HEK293 (cell line): ENCODE measurements around the gene QRICH1.

Source experiments
- CTCF ChIA-PET: fragments of 350-600 bp; formaldehyde crosslinking; extraction: SDS; loops from one replicate; lab custom pipeline; 2021; ENCODE audit warnings: antibody characterized with exemption; lab: Yijun Ruan, JAX
- POLR2A ChIA-PET: fragments of 300-600 bp; formaldehyde crosslinking; extraction: SDS; loops from one replicate; lab custom pipeline; 2020; ENCODE audit warnings: antibody characterized with exemption, inconsistent platforms; lab: Yijun Ruan, JAX
- H3K27ac ChIP-seq: fragments of 200-500 bp; sonication (Bioruptor generic); 2 replicates; pipeline ENCODE4 v1.5.1; 2014; ENCODE audit warnings: low read depth, low read length, control low read depth, inconsistent platforms; ENCODE audit errors: extremely low read depth
- H3K36me3 ChIP-seq, 2 experiments: fragments of 200-500 bp in 1 of 2; sonication (Bioruptor generic) in 1 of 2; 1 replicate in 1 of 2; 2 replicates in 1 of 2; pipeline ENCODE4 v1.5.1; 2014 to 2017; ENCODE audit warnings: inconsistent platforms in 2 of 2, low read length in 2 of 2; ENCODE audit not compliant: control insufficient read depth in 2 of 2, insufficient read depth in 1 of 2
- H3K4me1 ChIP-seq: fragments of 200-500 bp; sonication (Bioruptor generic); 2 replicates; pipeline ENCODE4 v1.5.1; 2014; ENCODE audit warnings: mild to moderate bottlenecking, low read length, inconsistent platforms; ENCODE audit not compliant: control insufficient read depth, insufficient read depth
- H3K4me3 ChIP-seq: 2 replicates; pipeline ENCODE4 v1.5.1; 2011; ENCODE audit warnings: low read depth, mild to moderate bottlenecking, control low read depth, low read length, moderate library complexity
- H3K9me3 ChIP-seq: fragments of 200-500 bp; sonication (Bioruptor generic); 2 replicates; pipeline ENCODE4 v1.5.1; 2014; ENCODE audit warnings: low read depth, low read length, inconsistent platforms; ENCODE audit not compliant: control insufficient read depth, insufficient read depth
- BCL11A ChIP-seq: fragments of 450-650 bp; formaldehyde crosslinking; IDR thresholded peaks from 2 replicates; pipeline ENCODE4 v1.5.1; 2016; ENCODE audit warnings: low read depth, missing biosample characterization, missing genetic modification characterization
- GFI1B ChIP-seq: fragments of 450-650 bp; formaldehyde crosslinking; IDR thresholded peaks from 2 replicates; pipeline ENCODE4 v1.5.1; 2016; ENCODE audit warnings: missing biosample characterization, missing genetic modification characterization
- OVOL3 ChIP-seq: fragments of 450-650 bp; formaldehyde crosslinking; IDR thresholded peaks from 2 replicates; pipeline ENCODE4 v1.5.1; 2016; ENCODE audit warnings: missing biosample characterization, missing genetic modification characterization
- PBX3 ChIP-seq: sonication (generic); formaldehyde crosslinking; IDR thresholded peaks from 2 replicates; pipeline ENCODE4 v1.8.1; 2022; ENCODE audit warnings: mild to moderate bottlenecking, moderate library complexity, missing genetic modification reagents
- SP7 ChIP-seq: fragments of 450-650 bp; formaldehyde crosslinking; IDR thresholded peaks from 2 replicates; pipeline ENCODE4 v1.5.1; 2016; ENCODE audit warnings: missing biosample characterization, missing genetic modification characterization
- ZBTB20 ChIP-seq: fragments of 450-650 bp; formaldehyde crosslinking; IDR thresholded peaks from 2 replicates; pipeline ENCODE4 v1.5.1; 2016; ENCODE audit warnings: missing biosample characterization, missing genetic modification characterization
- ZBTB6 ChIP-seq: fragments of 450-650 bp; formaldehyde crosslinking; IDR thresholded peaks from 2 replicates; pipeline ENCODE4 v1.5.1; 2017; ENCODE audit warnings: missing biosample characterization, missing genetic modification characterization
- ZFP69B ChIP-seq: fragments of 450-650 bp; formaldehyde crosslinking; IDR thresholded peaks from 2 replicates; pipeline ENCODE4 v1.5.1; 2016; ENCODE audit warnings: missing biosample characterization, missing genetic modification characterization
- ZIC2 ChIP-seq: fragments of 450-650 bp; formaldehyde crosslinking; IDR thresholded peaks from 2 replicates; pipeline ENCODE4 v1.5.1; 2016; ENCODE audit warnings: missing biosample characterization, missing genetic modification characterization
- ZNF133 ChIP-seq: fragments of 450-650 bp; formaldehyde crosslinking; IDR thresholded peaks from 2 replicates; pipeline ENCODE4 v1.5.1; 2016; ENCODE audit warnings: missing biosample characterization, missing genetic modification characterization
- ZNF138 ChIP-seq: fragments of 450-650 bp; formaldehyde crosslinking; IDR thresholded peaks from 2 replicates; pipeline ENCODE4 v1.5.1; 2016; ENCODE audit warnings: missing biosample characterization, missing genetic modification characterization, borderline replicate concordance
- ZNF140 ChIP-seq: fragments of 450-650 bp; formaldehyde crosslinking; IDR thresholded peaks from 2 replicates; pipeline ENCODE4 v1.5.1; 2016; ENCODE audit warnings: missing biosample characterization, missing genetic modification characterization
- ZNF302 ChIP-seq: fragments of 450-650 bp; formaldehyde crosslinking; IDR thresholded peaks from 2 replicates; pipeline ENCODE4 v1.5.1; 2016; ENCODE audit warnings: missing biosample characterization, missing genetic modification characterization, low read depth
- ZNF311 ChIP-seq: fragments of 450-650 bp; formaldehyde crosslinking; IDR thresholded peaks from 2 replicates; pipeline ENCODE4 v1.5.1; 2017; ENCODE audit warnings: missing biosample characterization, missing genetic modification characterization, borderline replicate concordance
- ZNF350 ChIP-seq: fragments of 450-650 bp; formaldehyde crosslinking; IDR thresholded peaks from 2 replicates; pipeline ENCODE4 v1.5.0; 2017; ENCODE audit warnings: missing biosample characterization, mild to moderate bottlenecking, missing genetic modification characterization
- ZNF416 ChIP-seq: fragments of 450-650 bp; formaldehyde crosslinking; IDR thresholded peaks from 2 replicates; pipeline ENCODE4 v1.5.1; 2016; ENCODE audit warnings: missing biosample characterization, missing genetic modification characterization
- ZNF488 ChIP-seq: fragments of 450-650 bp; formaldehyde crosslinking; IDR thresholded peaks from 2 replicates; pipeline ENCODE4 v1.5.1; 2016; ENCODE audit warnings: missing biosample characterization, missing genetic modification characterization
- ZNF530 ChIP-seq: fragments of 450-650 bp; formaldehyde crosslinking; IDR thresholded peaks from 2 replicates; pipeline ENCODE4 v1.5.1; 2016; ENCODE audit warnings: low read depth, missing biosample characterization, missing genetic modification characterization
- ZNF600 ChIP-seq: fragments of 450-650 bp; formaldehyde crosslinking; IDR thresholded peaks from 2 replicates; pipeline ENCODE4 v1.5.1; 2016; ENCODE audit warnings: missing biosample characterization, missing genetic modification characterization
- ZNF645 ChIP-seq: fragments of 450-650 bp; formaldehyde crosslinking; IDR thresholded peaks from 2 replicates; pipeline ENCODE4; 2016; ENCODE audit warnings: missing biosample characterization, missing genetic modification characterization
- ZNF654 ChIP-seq: fragments of 450-650 bp; formaldehyde crosslinking; IDR thresholded peaks from 2 replicates; pipeline ENCODE4 v1.5.1; 2016; ENCODE audit warnings: low read depth, missing biosample characterization, missing genetic modification characterization
- ZNF677 ChIP-seq: fragments of 450-650 bp; IDR thresholded peaks from 2 replicates; pipeline ENCODE4 v1.5.0; 2018; ENCODE audit warnings: missing biosample characterization, mild to moderate bottlenecking, missing genetic modification characterization, moderate library complexity
- ZNF707 ChIP-seq: fragments of 450-650 bp; formaldehyde crosslinking; IDR thresholded peaks from 2 replicates; pipeline ENCODE4 v1.5.1; 2016; ENCODE audit warnings: missing biosample characterization, missing genetic modification characterization
- TF ChIP-seq, protein P1 (sequence below): fragments of 450-650 bp; IDR thresholded peaks from 2 replicates; pipeline ENCODE4 v1.5.1; 2018; ENCODE audit warnings: missing biosample characterization, mild to moderate bottlenecking, missing genetic modification characterization
- TF ChIP-seq, protein P2 (sequence below): fragments of 450-650 bp; formaldehyde crosslinking; IDR thresholded peaks from 2 replicates; pipeline ENCODE4 v1.5.1; 2017; ENCODE audit warnings: missing biosample characterization, missing genetic modification characterization
- TF ChIP-seq, protein P3 (sequence below): IDR thresholded peaks from 2 replicates; pipeline ENCODE4 v1.6.1; 2011; ENCODE audit warnings: mild to moderate bottlenecking, low read depth, low read length, borderline replicate concordance
- TF ChIP-seq, protein P4 (sequence below): fragments of 450-650 bp; formaldehyde crosslinking; IDR thresholded peaks from 2 replicates; pipeline ENCODE4 v1.5.1; 2016; ENCODE audit warnings: missing biosample characterization, missing genetic modification characterization

QRICH1 gene

DNA sequence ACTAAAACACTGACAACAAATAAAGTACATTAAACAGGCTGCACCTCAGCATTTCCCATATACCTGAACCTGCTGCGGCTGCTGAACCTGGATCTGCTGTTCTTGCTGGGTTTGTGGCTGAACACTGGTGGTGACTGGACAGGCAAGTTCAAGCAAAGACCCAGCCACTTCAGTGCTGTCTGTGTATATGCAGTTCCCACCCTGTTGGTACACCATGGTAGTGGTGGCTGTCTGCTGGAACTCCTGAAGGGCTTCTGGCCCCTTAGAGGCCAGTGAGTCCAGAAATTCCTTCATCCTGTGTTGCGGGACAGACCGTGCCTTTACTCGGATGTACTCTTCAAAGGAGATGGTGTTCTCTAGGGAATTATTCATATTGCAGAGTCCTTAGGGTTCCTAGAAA lies 17.2 kb downstream of the QRICH1 start:
- H3K36me3 ChIP-seq, result peaks cover 54 to 73% of the 10 kb centered on the region in 2 experiments; a peak in 2 of 3 replicates
- CTCF ChIA-PET, result interaction anchor here (0.7 kb wide), 1 partner anchor 367 kb away, joined by 3 read pairs; no protein-coding TSS in a partner anchor
- no peaks in the 10 kb centered on the region for H3K9me3 ChIP-seq
- no peak overlapping the region for H3K27ac ChIP-seq
- TF ChIP-seq, protein P1, sequence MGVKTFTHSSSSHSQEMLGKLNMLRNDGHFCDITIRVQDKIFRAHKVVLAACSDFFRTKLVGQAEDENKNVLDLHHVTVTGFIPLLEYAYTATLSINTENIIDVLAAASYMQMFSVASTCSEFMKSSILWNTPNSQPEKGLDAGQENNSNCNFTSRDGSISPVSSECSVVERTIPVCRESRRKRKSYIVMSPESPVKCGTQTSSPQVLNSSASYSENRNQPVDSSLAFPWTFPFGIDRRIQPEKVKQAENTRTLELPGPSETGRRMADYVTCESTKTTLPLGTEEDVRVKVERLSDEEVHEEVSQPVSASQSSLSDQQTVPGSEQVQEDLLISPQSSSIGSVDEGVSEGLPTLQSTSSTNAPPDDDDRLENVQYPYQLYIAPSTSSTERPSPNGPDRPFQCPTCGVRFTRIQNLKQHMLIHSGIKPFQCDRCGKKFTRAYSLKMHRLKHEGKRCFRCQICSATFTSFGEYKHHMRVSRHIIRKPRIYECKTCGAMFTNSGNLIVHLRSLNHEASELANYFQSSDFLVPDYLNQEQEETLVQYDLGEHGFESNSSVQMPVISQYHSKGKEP, result no peak
- TF ChIP-seq ZBTB6 (tag by site-specific recombination), result no peak
- TF ChIP-seq, protein P2, sequence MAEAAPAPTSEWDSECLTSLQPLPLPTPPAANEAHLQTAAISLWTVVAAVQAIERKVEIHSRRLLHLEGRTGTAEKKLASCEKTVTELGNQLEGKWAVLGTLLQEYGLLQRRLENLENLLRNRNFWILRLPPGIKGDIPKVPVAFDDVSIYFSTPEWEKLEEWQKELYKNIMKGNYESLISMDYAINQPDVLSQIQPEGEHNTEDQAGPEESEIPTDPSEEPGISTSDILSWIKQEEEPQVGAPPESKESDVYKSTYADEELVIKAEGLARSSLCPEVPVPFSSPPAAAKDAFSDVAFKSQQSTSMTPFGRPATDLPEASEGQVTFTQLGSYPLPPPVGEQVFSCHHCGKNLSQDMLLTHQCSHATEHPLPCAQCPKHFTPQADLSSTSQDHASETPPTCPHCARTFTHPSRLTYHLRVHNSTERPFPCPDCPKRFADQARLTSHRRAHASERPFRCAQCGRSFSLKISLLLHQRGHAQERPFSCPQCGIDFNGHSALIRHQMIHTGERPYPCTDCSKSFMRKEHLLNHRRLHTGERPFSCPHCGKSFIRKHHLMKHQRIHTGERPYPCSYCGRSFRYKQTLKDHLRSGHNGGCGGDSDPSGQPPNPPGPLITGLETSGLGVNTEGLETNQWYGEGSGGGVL (tag by site-specific recombination), result no peak
- no peak for TF ChIP-seq ZNF645 (tag by site-specific recombination)
- TF ChIP-seq ZNF530 (tag by site-specific recombination), result no peak
- no peak for TF ChIP-seq PBX3 (CRISPR knock-in tag)
- TF ChIP-seq ZNF302 (tag by site-specific recombination), result no peak
- TF ChIP-seq ZNF350 (tag by site-specific recombination), result no peak
- TF ChIP-seq ZNF654 (tag by site-specific recombination), result no peak
- no peak for TF ChIP-seq ZNF677 (tag by site-specific recombination)
- no peak for TF ChIP-seq BCL11A
- no peak for TF ChIP-seq SP7 (tag by site-specific recombination)
- TF ChIP-seq ZNF133 (tag by site-specific recombination), result no peak
- no peak for TF ChIP-seq ZIC2 (tag by site-specific recombination)
- TF ChIP-seq, all 188 proteins: peak for 0
- Histone ChIP-seq H3K4me1 (no peaks in the 10 kb centered on the region), H3K4me3 (no peak overlapping the region)
- POLR2A ChIA-PET, result no interaction called here

DNA sequence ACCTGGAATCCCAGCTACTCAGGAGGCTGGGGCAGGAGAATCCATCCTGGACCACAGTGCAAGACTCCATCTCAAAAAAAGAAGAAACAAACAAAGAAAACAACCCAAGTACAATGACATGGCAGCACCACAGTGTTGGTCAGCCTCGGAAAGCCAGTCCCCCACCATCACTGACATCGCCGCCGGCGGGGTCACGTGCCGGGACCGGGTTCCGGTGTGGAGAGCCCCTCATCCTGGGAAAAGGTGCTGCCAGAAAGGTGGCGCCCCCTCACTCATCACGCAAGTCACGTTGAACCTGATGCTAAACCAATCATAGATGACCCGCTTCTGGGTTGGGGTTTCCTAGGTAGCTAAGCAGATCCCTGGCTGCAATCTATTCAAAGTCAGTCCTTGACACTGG lies 17.8 kb downstream of the QRICH1 start:
- ChIA-PET CTCF (interaction anchor here (0.7 kb wide), 1 partner anchor 368 kb away, joined by 3 read pairs; no protein-coding TSS in a partner anchor), POLR2A (no interaction called here)
- Histone ChIP-seq H3K4me1 (no peaks in the 10 kb centered on the region), H3K27ac (no peak overlapping the region), H3K9me3 (no peaks in the 10 kb centered on the region), H3K4me3 (no peak overlapping the region), H3K36me3 (peaks cover 55 to 78% of the 10 kb centered on the region in 2 experiments; a peak in 2 of 3 replicates)
- TF ChIP-seq ZNF600 (tag by site-specific recombination), result no peak
- TF ChIP-seq GFI1B (tag by site-specific recombination), result no peak
- TF ChIP-seq ZNF707 (tag by site-specific recombination), result no peak
- TF ChIP-seq ZNF311 (tag by site-specific recombination), result no peak
- no peak for TF ChIP-seq ZNF488 (tag by site-specific recombination)
- no peak for TF ChIP-seq ZBTB20
- TF ChIP-seq ZNF140, result no peak
- TF ChIP-seq ZFP69B, result no peak
- TF ChIP-seq, protein P3, sequence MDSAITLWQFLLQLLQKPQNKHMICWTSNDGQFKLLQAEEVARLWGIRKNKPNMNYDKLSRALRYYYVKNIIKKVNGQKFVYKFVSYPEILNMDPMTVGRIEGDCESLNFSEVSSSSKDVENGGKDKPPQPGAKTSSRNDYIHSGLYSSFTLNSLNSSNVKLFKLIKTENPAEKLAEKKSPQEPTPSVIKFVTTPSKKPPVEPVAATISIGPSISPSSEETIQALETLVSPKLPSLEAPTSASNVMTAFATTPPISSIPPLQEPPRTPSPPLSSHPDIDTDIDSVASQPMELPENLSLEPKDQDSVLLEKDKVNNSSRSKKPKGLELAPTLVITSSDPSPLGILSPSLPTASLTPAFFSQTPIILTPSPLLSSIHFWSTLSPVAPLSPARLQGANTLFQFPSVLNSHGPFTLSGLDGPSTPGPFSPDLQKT, result no peak
- no peak for TF ChIP-seq ZNF138
- TF ChIP-seq, protein P4, sequence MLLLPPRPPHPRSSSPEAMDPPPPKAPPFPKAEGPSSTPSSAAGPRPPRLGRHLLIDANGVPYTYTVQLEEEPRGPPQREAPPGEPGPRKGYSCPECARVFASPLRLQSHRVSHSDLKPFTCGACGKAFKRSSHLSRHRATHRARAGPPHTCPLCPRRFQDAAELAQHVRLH, result no peak
- no peak for TF ChIP-seq OVOL3 (tag by site-specific recombination)
- TF ChIP-seq ZNF416 (tag by site-specific recombination), result no peak
